OCI-LY1 (cell line): Measurements from ENCODE around the gene PCLO.

Experiments
- CTCF ChIP-seq: fragments of 200-600 bp; sonication (generic), shearing (Covaris generic); IDR thresholded peaks from 2 replicates; pipeline ENCODE4 v1.5.1; 2017; ENCODE audit warnings: mild to moderate bottlenecking, antibody characterized with exemption, low read length, moderate library complexity, mixed read lengths
- EZH2 ChIP-seq: fragments of 200-600 bp; sonication (generic), shearing (Covaris generic); IDR thresholded peaks from 2 replicates; pipeline ENCODE4 v1.8.0; 2017; ENCODE audit warnings: borderline replicate concordance, mixed run types, mild to moderate bottlenecking, antibody characterized with exemption, low read length, moderate library complexity, mixed read lengths

GRCh38 chr7:82926477-82926876, 236.2 kb downstream of the PCLO start:
- TF ChIP-seq CTCF (no peak), EZH2 (no peak)
